Osteocyte (in vitro differentiated cells): ENCODE measurements around the gene TMEM178B. TPM values are rescaled to one million over a fixed set of nuclear protein-coding genes. Genes with fewer than 3 reads are reported as not detected.

ENCODE experiments used
- DNase-seq: peaks from one replicate; pipeline ENCODE4 v3.0.0; 2021; ENCODE audit warnings: mixed read lengths; ENCODE audit not compliant: unreplicated experiment; ENCODE audit errors: extremely low spot score
- H3K27ac Mint-ChIP-seq: one replicate; pipeline ENCODE4 v1.8.0; 2021; ENCODE audit warnings: mild to moderate bottlenecking, mixed read lengths; ENCODE audit not compliant: unreplicated experiment
- H3K27me3 Mint-ChIP-seq: one replicate; pipeline ENCODE4 v1.8.0; 2021; ENCODE audit warnings: mixed read lengths; ENCODE audit not compliant: unreplicated experiment
- H3K36me3 Mint-ChIP-seq: one replicate; pipeline ENCODE4 v1.8.0; 2021; ENCODE audit warnings: mixed read lengths; ENCODE audit not compliant: unreplicated experiment
- H3K4me1 Mint-ChIP-seq: one replicate; pipeline ENCODE4 v1.8.0; 2021; ENCODE audit warnings: mixed read lengths; ENCODE audit not compliant: unreplicated experiment
- H3K4me3 Mint-ChIP-seq: one replicate; pipeline ENCODE4 v1.8.0; 2021; ENCODE audit warnings: mild to moderate bottlenecking, moderate library complexity, mixed read lengths; ENCODE audit not compliant: unreplicated experiment
- H3K9me3 Mint-ChIP-seq: one replicate; pipeline ENCODE4 v1.8.0; 2021; ENCODE audit warnings: mixed read lengths; ENCODE audit not compliant: unreplicated experiment
- CTCF ChIP-seq: fragments of 200-600 bp; sonication (generic); IDR thresholded peaks from 2 replicates; pipeline ENCODE4 v1.5.0; 2021; ENCODE audit warnings: antibody characterized with exemption, mild to moderate bottlenecking, moderate library complexity
- total RNA-seq: library from RNA; stranded (reverse); gene quantifications from 2 replicates; pipeline ENCODE4 v1.2.1, GENCODE V29; 2021

Gene TMEM178B
- total RNA-seq, 1 donor from 2014 or later: 0.70 TPM

- H3K4me3 Mint-ChIP-seq: no peak overlapping the region
- H3K4me1 Mint-ChIP-seq: no peaks in the 10 kb centered on the region
- no peaks in the 10 kb centered on the region for H3K9me3 Mint-ChIP-seq
- DNase-seq: no peak
- H3K27me3 Mint-ChIP-seq: peaks cover 3% of the 10 kb centered on the region
- no peak for TF ChIP-seq CTCF
- H3K27ac Mint-ChIP-seq: no peak overlapping the region
- H3K36me3 Mint-ChIP-seq: no peaks in the 10 kb centered on the region
Measured at GRCh38 chr7:141320287-141320686, 246.4 kb downstream of the TMEM178B start.

GRCh38 chr7:141322383-141322782 lies 248.5 kb downstream of the TMEM178B start:
- no peaks in the 10 kb centered on the region for H3K36me3 Mint-ChIP-seq
- H3K27ac Mint-ChIP-seq: no peak overlapping the region
- no peaks in the 10 kb centered on the region for H3K4me1 Mint-ChIP-seq
- no peaks in the 10 kb centered on the region for H3K9me3 Mint-ChIP-seq
- TF ChIP-seq CTCF: no peak
- no peak for DNase-seq
- no peak overlapping the region for H3K4me3 Mint-ChIP-seq
- H3K27me3 Mint-ChIP-seq: peaks cover 3% of the 10 kb centered on the region

- no peaks in the 10 kb centered on the region for H3K9me3 Mint-ChIP-seq
- no peaks in the 10 kb centered on the region for H3K36me3 Mint-ChIP-seq
- no peak overlapping the region for H3K27ac Mint-ChIP-seq
- DNase-seq: no peak
- TF ChIP-seq CTCF: no peak
- H3K27me3 Mint-ChIP-seq: peaks cover 3% of the 10 kb centered on the region
- H3K4me1 Mint-ChIP-seq: no peaks in the 10 kb centered on the region
- H3K4me3 Mint-ChIP-seq: no peak overlapping the region
Measured at GRCh38 chr7:141323826-141324225, 250.0 kb downstream of the TMEM178B start.

GRCh38 chr7:141324870-141325269 lies 251.0 kb downstream of the TMEM178B start:
- H3K36me3 Mint-ChIP-seq: no peaks in the 10 kb centered on the region
- H3K27me3 Mint-ChIP-seq: peaks cover 3% of the 10 kb centered on the region
- no peak overlapping the region for H3K4me3 Mint-ChIP-seq
- TF ChIP-seq CTCF: no peak
- H3K27ac Mint-ChIP-seq: no peak overlapping the region
- no peaks in the 10 kb centered on the region for H3K4me1 Mint-ChIP-seq
- no peaks in the 10 kb centered on the region for H3K9me3 Mint-ChIP-seq
- no peak for DNase-seq

GRCh38 chr7:141325275-141325674 lies 251.4 kb downstream of the TMEM178B start:
- no peak for DNase-seq
- Mint-ChIP-seq H3K9me3 (no peaks in the 10 kb centered on the region), H3K4me3 (no peak overlapping the region), H3K27me3 (peaks cover 3% of the 10 kb centered on the region), H3K27ac (no peak overlapping the region), H3K4me1 (no peaks in the 10 kb centered on the region), H3K36me3 (no peaks in the 10 kb centered on the region)
- TF ChIP-seq CTCF: no peak
